Measurements from ENCODE around the gene ESYT2. TPM values are rescaled to one million over a fixed set of nuclear protein-coding genes. Genes with fewer than 3 reads are reported as not detected.
A peak's percentile ranks its signal among the peaks of the same experiment; 100 is the strongest.

The ESYT2 gene
- total RNA-seq, 1 experiment from 2014 or later: 33.1 TPM

DNA sequence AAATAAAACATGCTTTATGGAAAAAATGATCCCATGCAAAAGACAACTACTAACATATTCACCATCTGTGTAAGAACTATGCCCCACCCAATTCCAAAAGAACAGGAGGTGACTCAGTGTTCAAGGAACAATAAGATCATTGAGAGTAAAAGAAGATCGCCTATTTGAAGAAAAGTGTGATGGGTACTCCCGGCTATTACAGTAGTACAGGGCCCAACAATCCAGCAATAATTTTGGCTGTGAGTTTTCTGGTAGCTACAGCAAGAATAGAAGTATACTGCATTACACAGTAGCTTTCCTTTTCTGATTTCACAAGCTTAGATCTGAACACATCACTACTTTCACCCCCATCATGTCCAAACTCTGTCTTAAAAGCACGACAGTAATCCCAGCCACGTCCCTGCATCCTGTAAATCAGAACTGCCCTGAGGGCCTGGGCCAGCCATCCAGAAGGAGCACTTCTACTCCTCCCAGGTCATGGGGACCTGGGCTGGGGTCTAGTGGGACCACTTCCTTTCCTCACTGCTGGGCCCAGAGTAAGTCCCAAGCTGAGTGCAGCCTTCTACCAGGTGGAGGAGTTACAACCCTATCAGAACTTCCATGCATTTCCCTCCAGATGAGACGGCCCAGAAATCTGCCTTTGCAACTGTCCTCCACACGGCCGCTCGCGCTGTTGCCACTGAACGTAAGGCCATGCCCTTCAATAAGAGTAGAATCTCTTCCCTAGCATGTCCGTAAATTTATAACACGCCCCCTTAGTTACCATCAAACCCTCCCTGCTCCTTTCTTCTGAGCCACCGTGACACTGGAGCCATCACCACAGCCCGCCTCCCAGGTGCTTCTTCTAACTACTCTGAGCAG lies 7.9 kb downstream of the ESYT2 start:
- DNase-seq: no peak
- H3K27me3 ChIP-seq (ENCODE audit: control insufficient read depth, insufficient read depth, low read length): no peaks in the 10 kb centered on the region
- no peak overlapping the region for H3K4me3 ChIP-seq (ENCODE audit: insufficient read depth, low read depth, low read length)

GRCh38 chr7:158820656-158821055 lies 8.7 kb downstream of the ESYT2 start:
- no peak for DNase-seq
- Histone ChIP-seq H3K27me3 (ENCODE audit: control insufficient read depth, insufficient read depth, low read length) (no peaks in the 10 kb centered on the region), H3K36me3 (replicated peaks; ENCODE audit: control insufficient read depth, insufficient read depth, low read length) (no peaks in the 10 kb centered on the region), H3K4me3 (ENCODE audit: insufficient read depth, low read depth, low read length) (no peak overlapping the region)

More for the DNA sequence above, 7.9 kb downstream of the ESYT2 start:
- H3K36me3 ChIP-seq (replicated peaks; ENCODE audit: control insufficient read depth, insufficient read depth, low read length): no peaks in the 10 kb centered on the region

GRCh38 chr7:158819571-158820203 lies 9.6 kb downstream of the ESYT2 start:
- Histone ChIP-seq H3K27me3 (ENCODE audit: control insufficient read depth, insufficient read depth, low read length) (no peaks in the 10 kb centered on the region), H3K4me3 (ENCODE audit: insufficient read depth, low read depth, low read length) (no peak overlapping the region), H3K36me3 (replicated peaks; ENCODE audit: control insufficient read depth, insufficient read depth, low read length) (no peaks in the 10 kb centered on the region)
- DNase-seq: no peak

DNA sequence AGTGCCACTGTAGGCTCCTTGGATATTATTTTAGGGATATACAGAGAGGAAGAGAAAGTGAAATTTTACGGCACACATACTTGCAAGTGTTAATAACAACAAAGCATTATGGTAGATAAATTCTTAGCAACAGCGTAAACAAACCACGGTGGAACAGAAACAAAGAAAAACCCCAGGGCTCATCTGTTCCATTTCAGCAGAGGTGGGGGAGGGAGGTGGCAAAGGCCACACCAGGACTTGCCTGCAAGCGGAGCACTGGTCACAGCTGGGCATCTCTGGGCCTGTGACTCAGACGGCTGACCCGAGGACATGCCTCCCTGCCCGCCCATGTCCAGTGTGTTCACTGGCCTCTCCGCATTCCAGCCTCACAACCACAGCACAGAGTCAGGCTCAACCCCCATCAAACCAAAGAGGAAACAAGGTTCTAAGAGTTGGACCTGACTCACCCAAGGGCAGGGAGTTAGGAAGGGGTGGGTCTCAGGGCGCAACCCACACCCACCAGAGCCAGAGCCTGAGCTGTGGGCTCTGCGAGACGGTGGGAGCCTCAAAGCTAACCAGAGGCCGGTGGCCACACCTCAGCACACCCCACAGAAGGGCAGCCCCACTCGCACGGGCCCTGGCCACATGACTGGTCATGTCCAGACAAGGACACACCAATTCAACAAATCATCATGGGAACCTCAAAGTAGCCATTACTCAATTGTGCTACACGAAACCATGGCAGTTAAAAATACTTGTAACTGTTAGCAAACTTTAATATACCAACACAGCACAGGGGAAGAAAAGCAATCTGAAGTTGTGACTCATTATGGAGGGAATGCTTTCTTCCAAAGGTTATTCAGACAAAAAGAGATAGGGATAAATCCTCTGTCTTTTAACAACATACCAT lies 10.7 kb downstream of the ESYT2 start:
- Histone ChIP-seq H3K4me3 (ENCODE audit: insufficient read depth, low read depth, low read length) (no peak overlapping the region), H3K27me3 (ENCODE audit: control insufficient read depth, insufficient read depth, low read length) (no peaks in the 10 kb centered on the region)
- DNase-seq: peak; percentile 79

DNA sequence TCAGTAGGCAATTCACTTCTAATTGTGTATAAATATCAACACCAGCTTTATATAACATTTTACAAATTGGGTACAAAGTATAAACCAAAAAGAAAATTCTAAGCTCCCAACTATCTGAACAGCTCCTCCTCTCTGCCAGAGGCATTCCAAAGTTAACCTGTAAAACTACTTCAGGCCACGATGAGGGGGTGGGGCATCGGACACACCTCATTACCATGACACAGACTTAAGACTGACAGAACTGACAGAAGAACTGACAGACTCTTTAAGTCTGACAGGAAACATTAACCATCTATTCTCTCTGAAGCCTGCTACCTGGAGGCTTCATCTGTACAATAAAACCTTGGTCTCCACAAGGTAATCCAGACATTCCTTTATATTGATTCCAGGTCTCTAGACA lies 12.3 kb downstream of the ESYT2 start:
- no peak overlapping the region for H3K4me3 ChIP-seq (ENCODE audit: insufficient read depth, low read depth, low read length)
- H3K27me3 ChIP-seq (ENCODE audit: control insufficient read depth, insufficient read depth, low read length): no peaks in the 10 kb centered on the region
- H3K36me3 ChIP-seq (replicated peaks; ENCODE audit: control insufficient read depth, insufficient read depth, low read length): no peaks in the 10 kb centered on the region
- DNase-seq: peak; percentile 56

More for the DNA sequence above, 10.7 kb downstream of the ESYT2 start:
- H3K36me3 ChIP-seq (replicated peaks; ENCODE audit: control insufficient read depth, insufficient read depth, low read length): no peaks in the 10 kb centered on the region

DNA sequence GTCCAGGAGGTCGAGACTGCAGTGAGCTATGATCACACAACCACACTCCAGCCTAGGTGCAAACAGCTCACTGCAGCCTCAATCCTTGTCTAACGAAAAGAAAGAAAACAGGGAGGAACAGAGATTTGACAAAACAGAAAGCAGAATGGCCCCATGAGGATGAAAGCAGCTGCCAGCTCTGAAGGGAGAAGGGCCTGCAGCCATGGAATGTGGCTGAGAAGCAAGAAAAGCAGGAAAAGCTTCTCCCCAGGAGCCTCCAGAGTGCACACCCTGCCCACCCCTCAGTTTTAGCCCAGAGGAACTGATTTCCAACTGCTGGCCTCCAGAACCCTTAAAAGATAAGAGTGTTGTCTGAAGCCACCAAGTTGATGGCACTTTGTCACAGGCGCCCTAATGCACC lies 13.0 kb downstream of the ESYT2 start:
- no peak for DNase-seq
- no peaks in the 10 kb centered on the region for H3K27me3 ChIP-seq (ENCODE audit: control insufficient read depth, insufficient read depth, low read length)
- H3K36me3 ChIP-seq (replicated peaks; ENCODE audit: control insufficient read depth, insufficient read depth, low read length): no peaks in the 10 kb centered on the region
- no peak overlapping the region for H3K4me3 ChIP-seq (ENCODE audit: insufficient read depth, low read depth, low read length)

- H3K4me3 ChIP-seq (ENCODE audit: insufficient read depth, low read depth, low read length): no peak overlapping the region
- no peaks in the 10 kb centered on the region for H3K36me3 ChIP-seq (replicated peaks; ENCODE audit: control insufficient read depth, insufficient read depth, low read length)
- no peak for DNase-seq
- H3K27me3 ChIP-seq (ENCODE audit: control insufficient read depth, insufficient read depth, low read length): no peaks in the 10 kb centered on the region
Measured at GRCh38 chr7:158815800-158816128, 13.5 kb downstream of the ESYT2 start.

- DNase-seq: peak; percentile 43
- Histone ChIP-seq H3K36me3 (replicated peaks; ENCODE audit: control insufficient read depth, insufficient read depth, low read length) (no peaks in the 10 kb centered on the region), H3K4me3 (ENCODE audit: insufficient read depth, low read depth, low read length) (no peak overlapping the region), H3K27me3 (ENCODE audit: control insufficient read depth, insufficient read depth, low read length) (no peaks in the 10 kb centered on the region)
Measured at GRCh38 chr7:158815083-158815799, 14.1 kb downstream of the ESYT2 start.

- Histone ChIP-seq H3K36me3 (replicated peaks; ENCODE audit: control insufficient read depth, insufficient read depth, low read length) (no peaks in the 10 kb centered on the region), H3K27me3 (ENCODE audit: control insufficient read depth, insufficient read depth, low read length) (no peaks in the 10 kb centered on the region), H3K4me3 (ENCODE audit: insufficient read depth, low read depth, low read length) (no peak overlapping the region)
- no peak for DNase-seq
Measured at GRCh38 chr7:158814637-158815036, 14.7 kb downstream of the ESYT2 start.

DNA sequence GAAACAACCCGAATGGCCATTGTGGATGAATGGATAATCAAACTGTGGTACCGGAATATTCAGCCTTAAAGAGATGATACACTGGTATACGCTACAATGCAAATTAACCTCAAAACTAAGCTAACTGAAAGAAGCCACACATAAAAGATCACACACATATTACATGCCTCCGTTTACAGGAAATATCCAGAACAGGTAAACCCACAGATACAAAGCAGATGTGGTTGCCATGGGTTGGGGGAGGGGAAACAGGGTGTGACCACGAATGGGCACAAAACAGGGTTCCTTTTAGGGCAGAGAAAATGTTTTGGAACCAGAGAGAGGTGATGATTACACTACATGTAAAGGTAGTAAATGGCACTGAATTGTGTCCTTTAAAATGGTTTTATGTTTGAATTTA lies 16.6 kb downstream of the ESYT2 start:
- H3K4me3 ChIP-seq (ENCODE audit: insufficient read depth, low read depth, low read length): no peak overlapping the region
- H3K27me3 ChIP-seq (ENCODE audit: control insufficient read depth, insufficient read depth, low read length): no peaks in the 10 kb centered on the region
- no peaks in the 10 kb centered on the region for H3K36me3 ChIP-seq (replicated peaks; ENCODE audit: control insufficient read depth, insufficient read depth, low read length)
- DNase-seq: no peak

GRCh38 chr7:158811894-158812293 lies 17.4 kb downstream of the ESYT2 start:
- H3K27me3 ChIP-seq (ENCODE audit: control insufficient read depth, insufficient read depth, low read length): no peaks in the 10 kb centered on the region
- H3K4me3 ChIP-seq (ENCODE audit: insufficient read depth, low read depth, low read length): no peak overlapping the region
- no peaks in the 10 kb centered on the region for H3K36me3 ChIP-seq (replicated peaks; ENCODE audit: control insufficient read depth, insufficient read depth, low read length)
- DNase-seq: no peak

DNA sequence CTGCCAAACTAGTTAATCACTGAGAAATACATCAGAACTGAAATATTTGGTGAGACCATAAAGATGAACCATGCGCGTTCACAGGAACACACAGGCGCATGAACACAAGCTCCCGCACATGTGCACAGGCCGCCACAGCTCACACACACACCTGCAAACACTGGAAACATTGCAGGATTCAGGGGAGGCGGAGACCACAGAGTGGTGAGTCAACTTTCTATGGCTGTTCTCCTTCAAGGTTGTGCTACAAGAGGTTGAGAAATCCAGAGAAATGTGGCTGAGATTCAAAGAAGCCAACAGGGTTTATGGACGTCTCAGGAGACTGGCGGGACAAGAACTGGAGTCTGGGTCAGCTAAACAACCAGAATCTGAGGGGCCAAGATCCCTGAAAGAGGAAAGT lies 17.8 kb downstream of the ESYT2 start:
- H3K4me3 ChIP-seq (ENCODE audit: insufficient read depth, low read depth, low read length): no peak overlapping the region
- no peak for DNase-seq

GRCh38 chr7:158810846-158811245 lies 18.5 kb downstream of the ESYT2 start:
- no peak for DNase-seq
- Histone ChIP-seq H3K27me3 (ENCODE audit: control insufficient read depth, insufficient read depth, low read length) (no peaks in the 10 kb centered on the region), H3K36me3 (replicated peaks; ENCODE audit: control insufficient read depth, insufficient read depth, low read length) (no peaks in the 10 kb centered on the region), H3K4me3 (ENCODE audit: insufficient read depth, low read depth, low read length) (no peak overlapping the region)

More for the DNA sequence above, 17.8 kb downstream of the ESYT2 start:
- H3K36me3 ChIP-seq (replicated peaks; ENCODE audit: control insufficient read depth, insufficient read depth, low read length): no peaks in the 10 kb centered on the region
- no peaks in the 10 kb centered on the region for H3K27me3 ChIP-seq (ENCODE audit: control insufficient read depth, insufficient read depth, low read length)

DNA sequence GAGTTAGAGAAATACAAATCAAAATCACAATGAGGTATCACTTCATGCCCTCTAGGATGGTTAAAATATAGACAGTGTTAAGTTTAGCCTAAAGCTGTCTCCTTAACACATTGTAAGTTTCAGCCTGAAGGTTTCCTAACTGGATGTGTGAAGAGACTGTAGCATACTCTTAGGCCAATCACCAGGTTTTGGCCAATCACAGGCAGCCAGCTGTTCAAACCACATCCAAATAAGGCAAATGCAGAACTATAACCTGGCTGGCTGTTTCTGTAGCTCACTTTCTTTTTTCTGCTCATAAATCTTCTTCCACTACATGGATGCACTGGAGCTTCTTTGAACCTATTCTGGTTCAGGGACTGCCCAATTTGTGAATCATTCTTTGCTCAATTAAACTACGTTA lies 19.7 kb downstream of the ESYT2 start:
- H3K27me3 ChIP-seq (ENCODE audit: control insufficient read depth, insufficient read depth, low read length): no peaks in the 10 kb centered on the region
- no peak overlapping the region for H3K4me3 ChIP-seq (ENCODE audit: insufficient read depth, low read depth, low read length)
- H3K36me3 ChIP-seq (replicated peaks; ENCODE audit: control insufficient read depth, insufficient read depth, low read length): no peaks in the 10 kb centered on the region; the same call in 1 of the 2 replicates
- no peak for DNase-seq

Data from H7 (cell line).